HG02938 (cell line): Measurements from ENCODE around the gene SMYD2.

Experiments
- ATAC-seq: cut with Tn5 transposase; IDR thresholded peaks from one replicate; pipeline ENCODE4 v1.9.1; 2021; ENCODE audit warnings: mild to moderate bottlenecking, moderate library complexity; ENCODE audit not compliant: unreplicated experiment

The SMYD2 gene

DNA sequence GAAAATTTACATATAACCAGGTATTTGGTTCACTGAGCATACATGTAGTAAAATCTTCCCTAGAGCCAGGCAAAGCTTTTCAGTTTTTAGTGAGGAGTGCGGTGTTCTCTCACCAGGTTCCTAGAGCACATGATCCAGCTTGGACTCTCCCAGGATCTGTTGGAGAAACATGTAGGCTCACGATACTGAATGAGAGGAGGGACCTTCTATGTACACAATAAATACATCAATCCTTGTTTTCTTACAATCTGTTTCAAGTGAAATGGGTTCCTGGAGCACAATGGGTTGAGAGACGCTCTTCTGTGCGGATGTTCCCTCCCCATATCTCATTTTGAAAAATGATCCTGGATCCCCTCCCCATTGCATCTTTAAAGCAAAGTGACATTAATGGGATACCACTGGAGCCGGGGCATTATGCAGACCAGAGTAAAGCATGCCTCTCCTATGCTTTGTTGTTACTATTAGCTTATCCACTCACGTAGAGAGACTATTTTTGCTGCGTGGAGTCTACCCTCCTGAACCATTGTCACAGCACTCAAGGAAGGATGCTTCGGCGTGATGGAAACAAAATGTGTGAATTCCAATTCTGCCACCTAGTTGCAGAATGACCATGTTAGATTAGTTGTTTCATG, 19.3 kb downstream of the SMYD2 start:
- no peak for ATAC-seq

DNA sequence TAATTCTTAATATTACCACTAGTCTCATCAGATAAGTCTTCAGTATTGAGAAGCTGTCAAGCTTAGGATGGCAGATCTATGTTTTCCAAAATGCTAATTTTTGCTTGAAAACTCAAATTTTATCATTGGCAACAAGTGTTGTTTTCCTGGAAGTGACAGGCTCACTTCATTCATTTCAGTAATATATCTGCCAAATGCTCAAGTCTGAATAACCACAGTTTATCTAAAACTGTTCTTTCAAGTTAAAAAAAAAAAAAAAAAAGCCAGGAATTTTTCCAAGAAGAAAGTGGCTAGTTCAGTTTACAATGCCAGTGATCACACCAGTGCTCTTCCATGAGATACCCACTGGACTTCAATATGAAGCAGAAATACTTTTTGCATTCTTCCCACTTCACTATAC, 20.6 kb downstream of the SMYD2 start:
- ATAC-seq: no peak

DNA sequence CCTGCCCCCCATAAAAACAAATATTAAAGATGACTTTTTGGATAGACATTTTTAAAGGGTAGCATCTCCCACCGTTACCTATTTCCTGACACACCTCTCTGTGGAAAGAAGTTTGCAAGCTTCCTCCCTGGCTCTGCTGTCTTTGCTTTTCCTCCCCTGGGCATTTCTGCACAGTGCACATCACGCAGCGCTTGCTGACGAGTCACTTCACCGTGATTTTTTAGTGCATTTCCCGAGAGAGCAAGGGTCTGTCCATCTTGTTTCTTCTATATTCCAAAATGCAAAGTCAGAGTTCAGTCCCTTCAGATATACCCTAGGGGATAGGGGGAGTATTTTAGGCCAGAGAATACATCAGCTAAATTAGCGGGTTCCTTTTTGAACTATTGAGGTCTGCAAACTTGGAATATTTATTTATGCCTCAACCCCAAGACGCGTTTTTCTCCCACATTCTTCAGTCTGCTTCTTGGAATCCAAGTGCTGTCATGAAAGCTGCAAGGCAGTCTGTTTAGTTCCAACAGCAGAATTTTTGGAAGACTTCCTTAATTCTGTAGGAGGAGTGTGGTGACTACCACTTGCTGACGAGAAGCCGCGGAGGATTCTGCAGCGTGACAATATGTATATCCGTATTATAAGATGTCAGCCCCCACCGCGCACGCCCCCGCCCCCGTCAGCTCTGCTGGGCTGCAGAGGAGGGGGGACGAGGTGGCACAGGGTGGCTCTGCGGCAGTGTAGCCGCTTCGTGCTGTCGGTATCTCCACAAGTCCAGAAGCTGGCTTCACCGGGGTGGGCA, 22.4 kb downstream of the SMYD2 start:
- no peak for ATAC-seq

DNA sequence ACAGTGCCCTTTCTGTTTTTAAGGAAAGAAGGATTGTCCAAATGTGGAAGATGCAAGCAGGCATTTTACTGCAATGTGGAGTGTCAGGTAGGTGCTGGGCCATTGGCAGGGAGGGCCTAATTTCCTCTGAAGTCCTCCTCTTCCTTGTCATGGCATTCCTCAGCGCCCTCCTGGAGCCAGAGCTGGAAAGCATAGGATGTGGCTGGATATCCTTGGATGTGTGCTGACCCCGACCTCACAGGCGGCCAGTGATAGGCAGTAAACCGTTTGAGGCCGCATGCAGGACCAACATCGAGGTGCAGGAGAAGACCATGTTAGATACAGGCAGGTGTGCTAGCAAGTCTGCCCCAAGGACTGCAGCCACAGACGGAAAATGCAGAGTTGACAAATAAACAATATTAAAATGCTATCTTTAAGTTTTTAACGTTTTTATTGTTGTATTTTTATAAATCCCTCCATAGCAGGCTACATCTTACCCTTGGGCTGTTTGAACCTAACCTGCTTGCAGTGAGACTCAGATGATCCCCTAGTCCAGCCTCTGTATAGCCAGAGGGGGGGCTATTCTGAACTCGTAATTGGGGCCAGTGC, 24.3 kb downstream of the SMYD2 start:
- no peak for ATAC-seq

DNA sequence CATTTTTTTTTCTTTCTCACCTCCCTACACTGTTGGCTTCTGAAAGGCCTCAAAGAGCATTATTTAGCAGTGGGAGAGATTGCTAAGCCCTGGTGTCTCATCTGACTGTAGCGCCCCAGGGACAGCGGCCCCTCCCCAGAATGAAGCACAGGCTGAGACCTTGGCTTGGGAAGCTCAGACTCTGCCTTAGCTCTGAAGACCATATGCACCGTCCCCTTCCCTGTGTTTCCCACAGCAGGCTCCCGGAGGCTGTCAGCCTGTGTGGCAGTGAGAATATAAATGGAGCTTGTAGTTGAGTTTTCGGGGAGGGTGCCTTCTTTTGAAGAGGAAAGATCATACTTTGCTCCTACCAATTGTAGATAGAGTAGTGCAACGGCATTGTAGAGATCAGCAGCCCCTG, 25.3 kb downstream of the SMYD2 start:
- no peak for ATAC-seq

DNA sequence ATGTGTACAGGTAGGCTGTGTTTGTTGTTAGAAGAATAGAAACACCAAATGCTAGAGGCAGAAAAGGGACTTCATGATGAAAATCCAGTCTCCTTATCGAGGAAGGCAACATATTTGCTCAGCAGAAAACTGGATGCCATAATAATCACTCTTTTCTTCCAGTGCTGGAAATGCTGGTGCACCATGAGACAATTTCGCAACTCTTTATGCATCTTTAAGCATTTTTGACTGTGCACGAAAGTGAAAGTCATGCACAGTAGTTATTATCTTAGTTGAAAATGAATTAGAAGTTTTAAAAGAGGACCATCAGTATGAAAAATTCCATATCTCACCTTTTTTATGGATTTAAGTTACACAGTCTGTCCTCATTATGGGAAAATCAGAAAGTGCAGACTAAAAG, 29.1 kb downstream of the SMYD2 start:
- ATAC-seq: peak; percentile 60

DNA sequence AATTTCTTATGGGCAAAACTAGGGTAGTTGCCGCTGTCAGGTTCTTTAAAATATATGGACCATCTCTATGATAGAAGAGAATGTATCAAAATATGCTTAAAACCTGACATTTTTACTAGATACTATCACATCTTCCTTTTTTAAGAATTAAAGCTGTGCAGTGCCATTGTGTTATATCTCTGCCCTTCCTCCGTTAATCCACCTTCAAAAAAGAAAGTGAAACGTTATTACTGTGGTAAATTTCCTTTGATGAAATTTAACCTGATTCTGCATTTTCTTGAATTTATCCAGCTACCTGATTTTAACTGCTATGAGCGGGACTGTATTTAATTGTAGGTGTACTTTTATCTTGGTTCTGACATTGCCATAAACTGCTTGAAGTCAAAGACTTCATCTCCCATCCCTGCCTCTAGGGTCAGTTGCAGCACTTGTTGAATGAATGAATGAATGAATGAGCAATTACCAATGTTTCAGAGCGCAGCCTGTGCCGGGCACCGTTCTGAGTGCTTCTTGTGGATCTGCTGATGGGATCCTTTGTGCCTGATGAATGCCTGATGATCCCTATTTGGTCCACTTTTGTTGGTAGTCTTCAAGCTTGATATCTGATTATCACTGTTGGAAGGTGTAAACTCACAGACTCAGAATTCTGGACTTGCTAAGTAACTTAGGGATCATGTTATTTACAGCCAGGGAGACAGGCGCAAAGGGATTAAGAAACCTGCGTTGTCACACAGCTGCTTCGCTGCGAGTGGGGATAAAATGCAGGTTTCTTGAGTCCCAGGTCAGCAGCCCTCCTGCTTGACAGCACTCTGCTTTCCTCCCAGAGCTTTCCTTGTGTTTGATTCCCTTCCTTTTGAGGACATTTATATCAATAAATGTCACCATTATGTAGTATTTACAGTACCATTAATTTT, 30.1 kb downstream of the SMYD2 start:
- no peak for ATAC-seq

DNA sequence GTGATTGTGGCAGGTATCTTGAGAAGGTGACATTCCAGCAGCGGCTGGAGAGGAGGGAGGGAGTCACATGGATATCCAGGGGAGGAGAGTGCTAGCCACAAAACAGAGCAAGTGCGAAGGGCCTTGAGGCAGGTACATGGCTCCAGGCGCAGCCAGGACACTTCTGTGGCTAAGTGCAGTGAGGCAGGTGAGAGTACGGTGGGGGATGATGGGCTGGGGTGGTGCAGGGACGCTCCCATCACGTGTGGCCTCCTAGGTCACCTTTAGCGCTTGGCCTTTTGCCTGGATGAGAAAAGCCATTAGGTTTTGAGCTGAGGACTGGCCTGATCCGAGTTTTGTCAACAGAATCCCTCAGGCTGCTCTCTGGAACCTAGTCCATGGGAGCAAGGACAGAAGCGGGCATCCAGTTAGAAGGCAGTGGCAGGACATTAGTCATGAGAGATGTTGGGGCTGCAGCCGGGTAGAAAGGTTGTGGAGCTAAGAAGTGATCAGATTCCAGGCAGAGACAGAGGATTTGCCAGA, 31.6 kb downstream of the SMYD2 start:
- ATAC-seq: no peak

DNA sequence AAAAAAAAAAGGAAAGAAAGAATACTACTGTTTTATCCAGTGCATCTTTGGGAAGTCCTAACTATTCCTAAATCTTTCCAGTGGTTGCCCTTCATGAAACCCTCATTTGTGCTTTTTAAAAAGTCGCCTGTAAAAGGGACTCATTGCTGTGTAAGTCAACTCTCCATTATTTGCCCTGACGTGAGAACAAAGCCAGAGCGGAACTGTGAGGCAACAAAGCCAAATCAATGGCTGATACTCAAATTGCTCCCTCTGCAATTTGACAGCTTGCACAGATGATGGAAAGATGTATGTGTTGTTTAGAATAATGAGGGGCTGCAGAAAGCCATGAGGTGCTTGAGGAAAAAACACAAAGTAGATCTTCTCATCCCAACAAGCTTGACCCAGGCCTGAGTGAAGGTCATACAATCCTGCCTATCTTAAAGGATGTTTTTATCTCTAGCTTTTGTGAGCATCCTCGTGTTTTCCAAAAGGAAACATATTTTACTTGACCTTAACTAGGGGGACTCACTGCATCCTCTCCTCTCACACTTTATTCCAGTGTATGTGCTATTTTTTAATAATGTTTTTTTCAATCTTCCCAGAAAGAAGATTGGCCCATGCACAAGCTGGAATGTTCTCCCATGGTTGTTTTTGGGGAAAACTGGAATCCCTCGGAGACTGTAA, 33.4 kb downstream of the SMYD2 start:
- no peak for ATAC-seq

DNA sequence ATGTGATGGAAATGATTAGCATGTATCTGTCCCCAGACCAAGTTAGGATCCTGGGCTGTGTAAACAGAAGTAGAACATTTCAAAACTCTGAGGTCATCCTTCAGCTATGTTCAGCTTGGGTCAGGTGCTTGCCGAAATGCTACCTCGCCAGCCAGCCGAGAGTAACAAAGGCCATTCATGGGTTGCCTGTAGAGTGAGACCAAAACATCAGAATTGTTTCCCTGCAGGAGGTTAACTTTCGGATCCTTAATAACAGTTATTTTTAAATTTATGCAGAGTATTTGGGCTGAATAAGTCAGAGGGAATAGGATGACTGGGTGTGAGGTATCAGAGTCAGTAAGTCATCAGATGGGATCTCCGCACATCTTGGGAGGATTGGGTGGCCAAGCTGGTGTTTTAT, 35.6 kb downstream of the SMYD2 start:
- no peak for ATAC-seq

DNA sequence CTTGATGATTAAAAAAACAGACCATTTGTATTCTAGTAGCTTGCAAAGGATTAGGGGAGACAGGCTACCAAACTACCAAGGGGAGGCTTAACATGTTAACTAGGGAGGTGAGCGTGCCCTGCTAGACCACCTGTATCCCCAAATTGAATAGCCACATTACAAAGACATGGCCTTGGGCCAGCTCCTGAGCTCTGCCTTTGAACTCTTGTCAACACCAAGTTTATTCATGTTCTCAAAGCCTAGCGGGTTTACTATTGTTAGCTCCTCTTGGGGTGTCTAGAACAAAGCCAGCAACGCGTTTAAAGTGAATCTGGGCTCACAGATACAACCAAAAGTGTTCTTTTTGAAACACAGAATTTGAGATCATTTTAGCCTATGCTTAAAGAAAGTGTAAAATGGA, 36.3 kb downstream of the SMYD2 start:
- ATAC-seq: no peak

DNA sequence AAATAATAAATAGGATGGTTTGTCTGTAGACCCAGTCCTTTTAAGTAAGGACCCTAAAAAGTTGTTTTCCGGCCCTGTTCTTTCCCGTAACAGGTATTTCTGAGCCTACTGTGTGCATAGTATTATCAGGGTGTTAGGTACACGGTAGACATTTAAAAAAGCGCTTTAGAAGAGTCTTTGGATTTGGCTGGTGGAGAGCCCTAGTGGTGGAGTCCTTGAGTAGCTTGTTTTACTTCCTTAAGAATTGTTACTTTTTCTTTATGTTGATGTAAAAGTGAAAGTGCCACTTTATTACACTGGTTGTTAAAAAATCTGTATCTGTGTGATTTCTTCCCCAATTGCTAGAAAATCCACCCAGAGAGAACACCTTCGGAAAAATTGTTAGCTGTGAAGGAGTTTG, 36.8 kb downstream of the SMYD2 start:
- no peak for ATAC-seq

DNA sequence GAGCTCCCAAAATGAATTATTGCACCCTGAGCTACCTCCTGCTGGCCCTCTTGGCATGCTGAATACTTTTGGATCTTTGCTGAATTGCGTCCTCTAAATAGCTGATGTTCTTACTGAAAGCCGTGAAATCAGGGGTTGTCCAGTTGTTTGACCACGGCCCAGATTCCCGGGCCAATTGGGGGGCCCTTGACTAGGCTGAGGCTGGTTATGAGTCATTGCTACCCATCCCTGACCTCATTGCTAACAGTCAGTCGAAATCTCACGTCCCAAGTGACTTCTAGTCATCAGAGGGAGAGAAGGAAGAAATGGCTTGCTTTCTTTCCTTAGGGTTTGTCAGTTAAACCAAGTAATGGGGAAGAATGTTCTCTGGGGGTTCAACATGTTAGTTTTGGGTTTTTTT, 37.4 kb downstream of the SMYD2 start:
- ATAC-seq: no peak

DNA sequence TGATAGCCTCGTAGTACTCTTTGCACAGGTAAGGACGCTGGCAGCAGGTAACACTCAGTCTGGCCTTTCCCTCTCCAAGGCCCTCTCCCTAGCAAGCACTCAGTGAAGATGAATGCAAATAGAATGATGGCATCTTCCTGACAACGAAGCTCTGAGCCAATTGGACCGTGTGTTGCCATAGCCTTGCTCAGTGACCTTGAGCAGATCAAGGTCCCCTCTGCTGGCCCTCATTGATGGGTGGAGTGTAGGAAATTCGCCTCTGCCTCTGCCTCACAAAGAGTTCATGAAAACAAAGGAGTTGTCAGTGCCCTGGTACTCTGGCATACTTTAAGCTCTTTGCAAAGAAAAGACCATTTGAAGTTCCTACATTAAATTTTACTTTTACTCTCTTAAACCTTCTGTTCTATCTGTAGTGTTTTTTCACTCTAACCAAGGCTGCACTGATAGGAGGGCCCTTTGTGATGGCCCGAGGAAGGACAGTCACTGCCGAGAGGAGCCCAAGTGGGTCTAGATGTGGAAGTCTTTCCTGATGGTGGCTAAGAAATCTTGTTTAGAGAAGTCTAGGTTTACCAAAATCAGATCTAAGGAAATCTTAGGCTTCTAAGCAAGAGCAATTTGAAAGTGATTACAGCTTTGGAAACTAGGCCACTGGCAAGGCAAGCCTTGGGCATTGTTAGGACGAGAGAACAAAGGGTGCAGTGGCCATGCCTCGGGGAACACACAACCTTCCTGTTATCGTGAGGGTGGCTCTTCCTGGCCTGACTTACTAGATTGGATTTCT, 38.2 kb downstream of the SMYD2 start:
- ATAC-seq: no peak

DNA sequence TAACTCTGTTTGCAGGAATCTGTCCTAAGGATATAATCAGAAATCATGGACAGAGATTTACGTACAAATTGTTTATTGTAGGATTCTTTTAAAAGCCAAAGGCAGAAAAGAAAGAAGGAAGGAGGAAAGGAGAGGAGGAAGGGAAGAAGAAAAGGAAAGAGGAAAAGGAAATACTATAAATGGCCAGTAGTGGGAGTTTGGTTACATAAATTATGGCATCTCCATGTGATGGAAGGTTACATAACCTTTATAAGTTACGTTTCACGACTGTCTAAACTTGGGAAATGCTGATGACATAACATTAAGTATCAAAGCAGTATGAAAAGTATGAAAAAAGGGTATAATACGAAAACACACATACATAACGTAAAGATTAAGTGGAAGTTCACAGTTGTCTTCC, 39.0 kb downstream of the SMYD2 start:
- no peak for ATAC-seq

DNA sequence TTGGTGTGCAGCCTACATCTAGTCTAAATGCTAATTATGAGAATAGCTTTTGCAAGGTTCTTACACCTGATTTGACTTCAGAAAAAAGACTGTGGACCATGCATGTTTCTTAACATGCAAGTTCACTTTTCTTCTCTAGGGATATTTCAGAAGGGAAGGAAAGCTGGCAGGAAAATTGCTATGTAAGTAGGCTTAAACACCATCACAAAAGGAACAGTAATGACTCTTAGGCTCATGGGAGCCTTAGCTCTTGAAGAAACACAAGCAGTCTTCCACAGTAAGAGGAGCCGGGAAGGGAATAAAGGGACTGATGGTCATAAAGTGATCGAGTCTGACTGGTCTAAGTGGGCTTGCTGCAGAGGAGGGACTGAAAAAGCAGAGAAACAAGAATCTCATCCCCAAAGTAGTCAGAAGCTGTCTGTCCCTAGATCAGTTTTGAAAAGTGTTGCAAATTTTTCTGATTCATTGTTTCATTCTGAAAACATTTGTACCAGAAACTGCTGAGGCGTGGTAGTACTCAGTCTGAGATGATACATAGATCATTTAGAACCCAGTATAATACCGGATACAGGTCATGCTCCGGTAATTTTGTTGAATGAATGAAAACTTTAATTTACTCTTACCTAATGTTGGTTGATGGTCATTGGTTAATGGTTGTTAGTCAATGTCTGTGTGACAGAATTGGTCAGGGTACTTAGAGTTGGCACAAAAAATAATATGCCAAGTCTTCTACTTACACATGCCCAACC, 40.9 kb downstream of the SMYD2 start:
- peak; percentile 81 for ATAC-seq

DNA sequence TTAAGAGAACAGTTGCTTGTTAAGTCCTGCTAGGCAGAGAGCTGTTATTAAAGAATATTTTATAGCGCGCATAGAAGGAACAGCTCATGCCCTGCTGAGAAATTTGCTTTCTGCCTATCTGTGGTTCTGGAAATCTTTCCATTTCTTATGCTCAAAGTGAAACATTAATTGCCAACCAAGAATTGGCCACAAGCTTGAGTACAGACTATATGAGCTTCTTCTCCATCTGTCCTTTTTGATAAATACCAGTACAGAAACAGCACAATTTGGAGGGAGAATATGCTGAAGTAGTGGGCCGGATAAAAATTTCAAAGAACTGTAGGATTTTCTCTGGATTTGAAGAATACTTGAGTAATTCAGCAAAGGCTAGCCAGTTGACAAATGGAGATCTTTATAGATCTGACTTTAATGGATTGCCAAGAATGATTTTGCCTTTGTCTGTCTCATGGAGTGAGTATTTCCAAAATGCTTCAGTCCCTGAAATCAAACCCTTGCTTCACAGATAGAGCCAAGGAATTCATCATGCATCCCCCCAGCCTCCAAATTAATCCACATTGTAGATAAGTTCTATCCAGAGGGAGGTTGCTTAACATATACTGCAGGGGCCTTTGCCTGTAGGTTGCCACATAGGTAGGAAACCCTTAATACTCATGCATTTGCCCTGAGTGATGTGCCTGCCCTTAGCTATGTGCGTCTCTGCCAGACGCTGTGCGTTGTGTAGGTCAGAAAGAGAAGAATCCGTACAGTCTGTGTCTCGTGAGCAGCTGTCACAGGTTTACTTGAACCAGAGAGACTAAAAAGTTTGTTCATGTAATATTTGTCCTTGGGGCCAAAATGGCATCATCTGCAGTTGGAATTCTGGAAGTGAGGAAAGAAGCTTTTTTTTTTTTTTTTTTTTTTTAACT, 44.2 kb downstream of the SMYD2 start:
- ATAC-seq: no peak

DNA sequence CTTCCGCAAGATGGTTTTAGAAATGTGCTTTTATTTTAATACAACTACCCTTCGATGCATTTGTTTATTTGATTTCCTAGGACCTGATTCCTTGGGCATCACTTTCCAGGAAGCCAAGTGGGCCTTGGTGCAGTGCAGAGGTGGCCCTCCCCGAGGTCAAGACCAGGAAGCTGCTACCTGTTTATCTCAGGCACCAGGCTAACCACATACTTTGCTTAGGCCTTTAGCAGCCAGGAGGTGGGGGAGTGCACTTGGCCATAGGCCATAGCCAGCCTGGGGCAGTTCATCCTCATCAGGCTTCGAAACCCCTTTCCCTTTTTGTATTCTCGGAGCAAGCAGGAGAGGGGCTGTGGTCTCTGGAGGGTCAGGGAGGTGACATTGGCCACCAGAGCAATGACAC, 45.4 kb downstream of the SMYD2 start:
- ATAC-seq: no peak
